ENCODE measurements around the gene ARSD.
"Not testable (repeated sequence)": the region's sequence is repeated elsewhere in the genome, so short reads cannot be mapped to it uniquely, and the experiment has no call there.

Gene ARSD

GRCh38 chrX:2901367-2902036 is 27.6 kb downstream of the ARSD start:
- DNase-seq (ENCODE audit: low read depth) = no peak
- TF ChIP-seq CTCF (IDR thresholded peaks at IDR 0.05; ENCODE audit: low read depth, low read length) = no peak
- TF ChIP-seq MAX (IDR thresholded peaks at IDR 0.05; ENCODE audit: low read depth, low read length) = no peak
- no peak for TF ChIP-seq POLR2A (IDR thresholded peaks at IDR 0.05; ENCODE audit: extremely low read depth, insufficient read length)
- no peak for TF ChIP-seq MYC (IDR thresholded peaks at IDR 0.05; ENCODE audit: low read depth, low read length)

GRCh38 chrX:2898846-2899512 is 30.2 kb downstream of the ARSD start:
- TF ChIP-seq CTCF (IDR thresholded peaks at IDR 0.05; ENCODE audit: low read depth, low read length) (no peak), MYC (IDR thresholded peaks at IDR 0.05; ENCODE audit: low read depth, low read length) (no peak), POLR2A (IDR thresholded peaks at IDR 0.05; ENCODE audit: extremely low read depth, insufficient read length) (no peak), MAX (IDR thresholded peaks at IDR 0.05; ENCODE audit: low read depth, low read length) (no peak)
- no peak for DNase-seq (ENCODE audit: low read depth)
- H3K4me3 ChIP-seq (ENCODE audit: low read depth, low read length) = no peak overlapping the region

More at GRCh38 chrX:2901367-2902036, 27.6 kb downstream of the ARSD start:
- H3K4me3 ChIP-seq (ENCODE audit: low read depth, low read length) = no peak overlapping the region

- peak; percentile 82 for DNase-seq (ENCODE audit: low read depth)
- not testable (repeated sequence) for H3K4me3 ChIP-seq (ENCODE audit: low read depth, low read length)
These were observed 31.2 kb downstream of the ARSD start for GRCh38 chrX:2897690-2898623.

- DNase-seq (ENCODE audit: low read depth) = no peak
- H3K4me3 ChIP-seq (ENCODE audit: low read depth, low read length) = no peak overlapping the region
- no peak for TF ChIP-seq MYC (IDR thresholded peaks at IDR 0.05; ENCODE audit: low read depth, low read length)
- TF ChIP-seq CTCF (IDR thresholded peaks at IDR 0.05; ENCODE audit: low read depth, low read length) = no peak
- TF ChIP-seq MAX (IDR thresholded peaks at IDR 0.05; ENCODE audit: low read depth, low read length) = no peak
- no peak for TF ChIP-seq POLR2A (IDR thresholded peaks at IDR 0.05; ENCODE audit: extremely low read depth, insufficient read length)
These were observed 31.8 kb downstream of the ARSD start for GRCh38 chrX:2897311-2897689.

GRCh38 chrX:2894885-2895292 is 34.2 kb downstream of the ARSD start:
- no peak for TF ChIP-seq POLR2A (IDR thresholded peaks at IDR 0.05; ENCODE audit: extremely low read depth, insufficient read length)
- no peak for TF ChIP-seq CTCF (IDR thresholded peaks at IDR 0.05; ENCODE audit: low read depth, low read length)
- TF ChIP-seq MYC (IDR thresholded peaks at IDR 0.05; ENCODE audit: low read depth, low read length) = peak; percentile 20; the same call in 1 of the 2 replicates
- peak; percentile 39; the same call in 1 of the 2 replicates for TF ChIP-seq MAX (IDR thresholded peaks at IDR 0.05; ENCODE audit: low read depth, low read length)
- no peak overlapping the region for H3K4me3 ChIP-seq (ENCODE audit: low read depth, low read length)
- DNase-seq (ENCODE audit: low read depth) = peak; percentile 88

- H3K4me3 ChIP-seq (ENCODE audit: low read depth, low read length) = no peak overlapping the region
- no peak for TF ChIP-seq POLR2A (IDR thresholded peaks at IDR 0.05; ENCODE audit: extremely low read depth, insufficient read length)
- TF ChIP-seq MAX (IDR thresholded peaks at IDR 0.05; ENCODE audit: low read depth, low read length) = no peak
- TF ChIP-seq CTCF (IDR thresholded peaks at IDR 0.05; ENCODE audit: low read depth, low read length) = no peak
- no peak for TF ChIP-seq MYC (IDR thresholded peaks at IDR 0.05; ENCODE audit: low read depth, low read length)
- no peak for DNase-seq (ENCODE audit: low read depth)
These were observed 36.3 kb downstream of the ARSD start for GRCh38 chrX:2892816-2893215.

GRCh38 chrX:2890536-2891460 is 38.3 kb downstream of the ARSD start:
- H3K4me3 ChIP-seq (ENCODE audit: low read depth, low read length); DNase-seq (ENCODE audit: low read depth): not testable (repeated sequence)
